ENCODE results near the gene DPPA3. TPM values are rescaled to one million over a fixed set of nuclear protein-coding genes. Genes with fewer than 3 reads are reported as not detected.

The DPPA3 gene
- total RNA-seq, 4 donors from 2014 or later, result not detected

DNA sequence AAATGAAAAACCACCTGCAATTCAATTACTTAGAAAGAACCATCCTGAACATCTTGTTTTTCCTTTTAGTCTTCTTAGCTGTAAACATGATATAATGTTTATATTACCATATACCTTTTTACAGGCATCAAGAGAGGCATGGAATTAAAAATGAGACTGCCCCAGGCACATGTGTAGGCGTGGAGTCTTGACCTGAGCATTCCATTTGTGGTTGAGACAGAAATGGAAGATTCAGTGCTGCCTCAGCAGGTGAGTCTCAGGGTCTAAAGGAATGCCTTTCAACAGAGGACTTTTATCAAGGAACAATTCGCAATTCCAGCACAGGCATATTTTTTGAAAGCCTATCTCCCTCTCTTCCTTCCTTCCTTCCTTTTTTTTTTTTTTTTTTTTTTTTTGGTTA is 45.8 kb downstream of the DPPA3 start:
- no peak overlapping the region for H3K4me3 ChIP-seq
- H3K27ac ChIP-seq, result no peak overlapping the region
- H3K27me3 ChIP-seq, result peaks cover 12% of the 10 kb centered on the region
- no peak for ATAC-seq
- 42 to 58% methylated on average over 1 to 2 of the region's 2 CpGs for WGBS, 2 donors (ENCODE audit: low coverage in 1 of 2)
- H3K36me3 ChIP-seq, result no peaks in the 10 kb centered on the region
- H3K9me3 ChIP-seq, result no peaks in the 10 kb centered on the region
- no peaks in the 10 kb centered on the region for H3K4me1 ChIP-seq
- TF ChIP-seq, protein P1, sequence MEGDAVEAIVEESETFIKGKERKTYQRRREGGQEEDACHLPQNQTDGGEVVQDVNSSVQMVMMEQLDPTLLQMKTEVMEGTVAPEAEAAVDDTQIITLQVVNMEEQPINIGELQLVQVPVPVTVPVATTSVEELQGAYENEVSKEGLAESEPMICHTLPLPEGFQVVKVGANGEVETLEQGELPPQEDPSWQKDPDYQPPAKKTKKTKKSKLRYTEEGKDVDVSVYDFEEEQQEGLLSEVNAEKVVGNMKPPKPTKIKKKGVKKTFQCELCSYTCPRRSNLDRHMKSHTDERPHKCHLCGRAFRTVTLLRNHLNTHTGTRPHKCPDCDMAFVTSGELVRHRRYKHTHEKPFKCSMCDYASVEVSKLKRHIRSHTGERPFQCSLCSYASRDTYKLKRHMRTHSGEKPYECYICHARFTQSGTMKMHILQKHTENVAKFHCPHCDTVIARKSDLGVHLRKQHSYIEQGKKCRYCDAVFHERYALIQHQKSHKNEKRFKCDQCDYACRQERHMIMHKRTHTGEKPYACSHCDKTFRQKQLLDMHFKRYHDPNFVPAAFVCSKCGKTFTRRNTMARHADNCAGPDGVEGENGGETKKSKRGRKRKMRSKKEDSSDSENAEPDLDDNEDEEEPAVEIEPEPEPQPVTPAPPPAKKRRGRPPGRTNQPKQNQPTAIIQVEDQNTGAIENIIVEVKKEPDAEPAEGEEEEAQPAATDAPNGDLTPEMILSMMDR (IDR thresholded peaks at IDR 0.05), result no peak
- no peak for TF ChIP-seq POLR2A (IDR thresholded peaks at IDR 0.05)
- no peak for TF ChIP-seq POLR2AphosphoS5 (IDR thresholded peaks at IDR 0.05)
- TF ChIP-seq EP300 (IDR thresholded peaks at IDR 0.05), result no peak

DNA sequence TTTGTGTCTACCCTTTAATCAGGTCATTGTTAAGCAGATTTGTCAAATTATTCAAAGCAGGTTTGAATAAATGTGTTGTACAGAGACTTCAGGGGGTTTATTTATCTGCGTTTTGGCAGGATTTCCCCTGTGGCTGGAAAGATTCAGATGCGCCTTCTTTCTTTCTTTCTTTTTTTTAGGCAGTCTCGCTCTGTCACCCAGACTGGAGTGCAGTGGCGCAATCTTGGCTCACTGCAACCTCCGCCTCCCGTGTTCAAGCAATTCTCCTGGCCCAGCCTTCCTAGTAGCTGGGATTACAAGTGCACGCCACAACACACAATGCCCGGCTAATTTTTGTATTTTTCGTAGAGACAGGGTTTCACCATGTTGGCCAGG is 47.5 kb downstream of the DPPA3 start:
- ATAC-seq, result no peak
- H3K9me3 ChIP-seq, result no peaks in the 10 kb centered on the region
- no peak overlapping the region for H3K4me3 ChIP-seq
- no peaks in the 10 kb centered on the region for H3K36me3 ChIP-seq
- peaks cover 12% of the 10 kb centered on the region for H3K27me3 ChIP-seq
- no peaks in the 10 kb centered on the region for H3K4me1 ChIP-seq
- no peak overlapping the region for H3K27ac ChIP-seq
- TF ChIP-seq, protein P1 (IDR thresholded peaks at IDR 0.05), result no peak
- TF ChIP-seq POLR2A (IDR thresholded peaks at IDR 0.05), result no peak
- TF ChIP-seq EP300 (IDR thresholded peaks at IDR 0.05), result no peak
- no peak for TF ChIP-seq POLR2AphosphoS5 (IDR thresholded peaks at IDR 0.05)
- 22 to 66% methylated on average over 4 to 6 of the region's 9 CpGs for WGBS, 2 donors (ENCODE audit: low coverage in 1 of 2)

Other genes starting within 250 kb of the DPPA3 start
- 100 to 1,000 TPM in 2 of 4 donors, 10 to 100 TPM in 2; 68.5 to 397 (median 218) TPM for gene CD163, start 207.7 kb upstream of the DPPA3 start, total RNA-seq
- not detected for gene APOBEC1, start 45.5 kb upstream of the DPPA3 start, total RNA-seq
- gene GDF3, start 15.7 kb upstream of the DPPA3 start, total RNA-seq, result not detected
- not detected for gene CLEC4C, start 35.9 kb downstream of the DPPA3 start, total RNA-seq
- gene NANOGNB, start 53.8 kb downstream of the DPPA3 start, total RNA-seq, result not detected
- gene NANOG, start 78.0 kb downstream of the DPPA3 start, total RNA-seq, result 1 to 10 TPM in 1 of 4 donors, under 1 TPM in 2, not detected in 1; 0.08 to 2.3 (median 0.47) TPM
- 1 to 10 TPM in 2 of 4 donors, not detected in 2; 1.2 to 2.6 TPM for gene SLC2A14, start 161.5 kb downstream of the DPPA3 start, total RNA-seq
- 10 to 100 TPM; 11.5 to 46.6 (median 12.8) TPM for gene SLC2A3, start 224.8 kb downstream of the DPPA3 start, total RNA-seq